Keratinocyte (primary cell): Measurements from ENCODE around the gene GALNT9.

Source experiments
- CTCF ChIP-seq, 3 experiments: IDR thresholded peaks in 1 of 3; conservative IDR thresholded peaks in 1 of 3; optimal IDR thresholded peaks in 1 of 3; 2 replicates in 2 of 3; 3 replicates in 1 of 3; pipeline versions ENCODE3 to v1.5.1; 2011; ENCODE audit warnings: low read length in 3 of 3, mild to moderate bottlenecking in 3 of 3, moderate library complexity in 2 of 3, control low read depth in 1 of 3, inconsistent platforms in 1 of 3; ENCODE audit not compliant: insufficient read depth in 2 of 3; ENCODE audit errors: extremely low read depth in 1 of 3
- EZH2 ChIP-seq: IDR thresholded peaks from one replicate; pipeline ENCODE4 v1.6.1; 2012; ENCODE audit warnings: inconsistent platforms, mild to moderate bottlenecking, low read length, moderate library complexity

GRCh38 chr12:132239392-132239791 lies 90.0 kb downstream of the GALNT9 start:
- TF ChIP-seq CTCF (optimal IDR thresholded peaks at IDR 0.05 in 1 of 3, IDR thresholded peaks at IDR 0.05 in 1 of 3, conservative IDR thresholded peaks at IDR 0.05 in 1 of 3; ENCODE audit: extremely low read depth in 1 of 3, insufficient read depth in 2 of 3, low read length in 3 of 3): no peak
- TF ChIP-seq EZH2: no peak
